Measurements from ENCODE around the gene LRAT. TPM values are rescaled to one million over a fixed set of nuclear protein-coding genes. Genes with fewer than 3 reads are reported as not detected.
"Not testable (repeated sequence)": the region's sequence is repeated elsewhere in the genome, so short reads cannot be mapped to it uniquely, and the experiment has no call there.

The LRAT gene
- total RNA-seq, 4 donors from 2014 or later = 0.42 to 1.1 (median 0.60) TPM; not detected in 1

DNA sequence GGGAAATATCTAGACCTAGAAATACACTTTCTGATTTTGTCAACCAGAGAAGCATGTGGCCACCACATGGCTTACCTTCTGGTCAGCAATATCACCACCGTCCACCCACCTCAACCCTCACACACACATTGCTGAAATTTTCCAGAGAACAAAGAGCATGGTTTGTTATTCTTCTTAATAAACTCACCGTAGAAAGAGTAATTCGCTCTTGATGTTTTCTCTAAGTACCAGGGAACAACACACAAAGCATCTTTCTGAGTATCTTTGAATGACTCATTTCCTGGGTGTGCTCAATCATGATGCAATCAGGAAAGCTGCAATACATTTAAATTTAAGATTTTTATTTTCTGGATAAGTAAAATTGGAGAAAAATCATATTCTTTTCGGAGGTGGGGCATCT is 24.7 kb upstream of the LRAT start:
- Histone ChIP-seq H3K27me3 (no peaks in the 10 kb centered on the region), H3K9me3 (no peaks in the 10 kb centered on the region), H3K27ac (no peak overlapping the region), H3K4me3 (no peak overlapping the region), H3K36me3 (no peaks in the 10 kb centered on the region), H3K4me1 (no peaks in the 10 kb centered on the region)
- 44 to 49% methylated on average over 4 of the region's 4 CpGs for WGBS, 2 donors
- no peak for TF ChIP-seq POLR2A (IDR thresholded peaks at IDR 0.05)
- TF ChIP-seq, protein P1, sequence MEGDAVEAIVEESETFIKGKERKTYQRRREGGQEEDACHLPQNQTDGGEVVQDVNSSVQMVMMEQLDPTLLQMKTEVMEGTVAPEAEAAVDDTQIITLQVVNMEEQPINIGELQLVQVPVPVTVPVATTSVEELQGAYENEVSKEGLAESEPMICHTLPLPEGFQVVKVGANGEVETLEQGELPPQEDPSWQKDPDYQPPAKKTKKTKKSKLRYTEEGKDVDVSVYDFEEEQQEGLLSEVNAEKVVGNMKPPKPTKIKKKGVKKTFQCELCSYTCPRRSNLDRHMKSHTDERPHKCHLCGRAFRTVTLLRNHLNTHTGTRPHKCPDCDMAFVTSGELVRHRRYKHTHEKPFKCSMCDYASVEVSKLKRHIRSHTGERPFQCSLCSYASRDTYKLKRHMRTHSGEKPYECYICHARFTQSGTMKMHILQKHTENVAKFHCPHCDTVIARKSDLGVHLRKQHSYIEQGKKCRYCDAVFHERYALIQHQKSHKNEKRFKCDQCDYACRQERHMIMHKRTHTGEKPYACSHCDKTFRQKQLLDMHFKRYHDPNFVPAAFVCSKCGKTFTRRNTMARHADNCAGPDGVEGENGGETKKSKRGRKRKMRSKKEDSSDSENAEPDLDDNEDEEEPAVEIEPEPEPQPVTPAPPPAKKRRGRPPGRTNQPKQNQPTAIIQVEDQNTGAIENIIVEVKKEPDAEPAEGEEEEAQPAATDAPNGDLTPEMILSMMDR (IDR thresholded peaks at IDR 0.05) = no peak
- TF ChIP-seq EP300 (IDR thresholded peaks at IDR 0.05) = no peak
- no peak for DNase-seq (ENCODE audit: low spot score in 2 of 2)

GRCh38 chr4:154720123-154720522 is 23.7 kb upstream of the LRAT start:
- Histone ChIP-seq H3K4me1 (no peaks in the 10 kb centered on the region), H3K9me3 (no peaks in the 10 kb centered on the region), H3K27me3 (no peaks in the 10 kb centered on the region), H3K27ac (no peak overlapping the region), H3K36me3 (no peaks in the 10 kb centered on the region), H3K4me3 (no peak overlapping the region)
- TF ChIP-seq EP300 (IDR thresholded peaks at IDR 0.05) = no peak
- TF ChIP-seq, protein P1 (IDR thresholded peaks at IDR 0.05) = no peak
- no peak for TF ChIP-seq POLR2A (IDR thresholded peaks at IDR 0.05)
- WGBS, 2 donors = 61 to 64% methylated on average over 2 of the region's 2 CpGs
- no peak for DNase-seq (ENCODE audit: low spot score in 2 of 2)

- no peaks in the 10 kb centered on the region for H3K27me3 ChIP-seq
- no peak overlapping the region for H3K27ac ChIP-seq
- H3K36me3 ChIP-seq = no peaks in the 10 kb centered on the region
- no peak overlapping the region for H3K4me3 ChIP-seq
- TF ChIP-seq, protein P1 (IDR thresholded peaks at IDR 0.05) = no peak
- TF ChIP-seq EP300 (IDR thresholded peaks at IDR 0.05) (no peak), POLR2A (IDR thresholded peaks at IDR 0.05) (no peak)
- WGBS, 2 donors = 76 to 78% methylated on average over 3 of the region's 3 CpGs
- DNase-seq (ENCODE audit: low spot score in 2 of 2) = no peak
- H3K9me3 ChIP-seq = no peaks in the 10 kb centered on the region
- H3K4me1 ChIP-seq = no peaks in the 10 kb centered on the region
Measured at GRCh38 chr4:154720618-154721267, 23.1 kb upstream of the LRAT start.

DNA sequence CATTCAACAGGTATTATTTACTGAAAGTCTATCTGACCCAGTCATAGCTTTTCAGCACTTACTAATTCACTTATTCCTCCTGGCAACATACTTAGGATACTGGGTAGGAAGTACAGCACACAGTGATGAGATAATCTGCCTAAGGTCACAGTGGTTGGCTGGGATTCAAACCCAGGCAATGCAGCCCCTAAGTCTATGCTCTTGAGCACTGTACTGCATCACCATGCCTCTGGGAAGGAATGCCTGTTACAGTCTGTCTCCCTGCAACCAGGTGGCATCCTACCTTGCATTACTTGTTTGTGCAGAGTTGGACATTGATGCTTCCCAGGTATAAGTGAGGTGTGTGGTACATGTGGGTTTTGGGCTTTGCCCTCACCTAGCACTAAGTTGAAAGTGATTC is 21.5 kb upstream of the LRAT start:
- TF ChIP-seq EP300 (IDR thresholded peaks at IDR 0.05) = no peak
- TF ChIP-seq POLR2A (IDR thresholded peaks at IDR 0.05) = no peak
- TF ChIP-seq, protein P1 (IDR thresholded peaks at IDR 0.05) = no peak
- Histone ChIP-seq H3K36me3 (no peaks in the 10 kb centered on the region), H3K4me1 (no peaks in the 10 kb centered on the region), H3K4me3 (no peak overlapping the region), H3K9me3 (no peaks in the 10 kb centered on the region), H3K27ac (no peak overlapping the region), H3K27me3 (no peaks in the 10 kb centered on the region)
- no peak for DNase-seq (ENCODE audit: low spot score in 2 of 2)

DNA sequence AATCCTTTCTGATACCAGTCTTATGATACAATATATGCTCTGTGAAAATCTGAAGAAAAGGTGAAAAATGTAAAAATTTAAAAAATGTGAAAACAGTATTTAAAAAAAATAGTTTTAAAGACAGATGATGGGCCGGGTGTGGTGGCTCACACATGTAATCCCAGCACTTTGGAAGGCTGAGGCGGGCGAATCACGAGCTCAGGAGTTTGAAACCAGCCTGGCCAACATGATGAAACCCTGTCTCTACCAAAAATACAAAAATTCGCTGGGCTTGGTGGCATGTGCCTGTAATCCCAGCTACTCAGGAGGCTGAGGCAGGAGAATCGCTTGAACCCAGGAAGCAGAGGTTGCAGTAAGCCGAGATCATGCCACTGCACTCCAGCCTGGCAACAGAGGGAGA is 20.2 kb upstream of the LRAT start:
- H3K36me3 ChIP-seq; H3K9me3 ChIP-seq; H3K27me3 ChIP-seq; H3K4me3 ChIP-seq; H3K4me1 ChIP-seq; DNase-seq (ENCODE audit: low spot score in 2 of 2); H3K27ac ChIP-seq: not testable (repeated sequence)
- WGBS, 2 donors = 83 to 86% methylated on average over 7 of the region's 7 CpGs

DNA sequence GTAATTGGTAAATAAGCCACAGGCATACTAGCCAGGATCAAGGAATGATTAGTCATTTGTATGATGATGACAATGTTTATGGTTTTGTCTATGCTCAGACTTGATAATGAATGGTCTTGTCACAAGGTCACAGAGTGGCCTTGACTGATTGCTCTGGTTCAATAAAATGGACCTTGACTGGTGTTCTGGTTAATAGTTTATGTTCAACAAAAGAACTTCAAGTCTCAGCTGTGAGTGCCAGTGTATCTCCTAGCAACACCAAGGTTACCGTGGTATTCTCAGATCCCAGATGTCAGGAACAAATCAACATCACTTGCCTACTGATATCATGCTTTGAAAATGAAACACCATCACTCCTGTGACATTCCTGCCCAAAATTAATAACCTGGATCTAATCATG is 16.3 kb upstream of the LRAT start:
- H3K4me3 ChIP-seq = no peak overlapping the region
- H3K27ac ChIP-seq = no peak overlapping the region
- no peaks in the 10 kb centered on the region for H3K9me3 ChIP-seq
- no peak for DNase-seq (ENCODE audit: low spot score in 2 of 2)
- TF ChIP-seq, protein P1 (IDR thresholded peaks at IDR 0.05) = no peak
- TF ChIP-seq EP300 (IDR thresholded peaks at IDR 0.05) (no peak), POLR2A (IDR thresholded peaks at IDR 0.05) (no peak)
- no peaks in the 10 kb centered on the region for H3K36me3 ChIP-seq
- no peaks in the 10 kb centered on the region for H3K4me1 ChIP-seq
- 25 to 35% methylated on average over 1 of the region's 1 CpG for WGBS, 2 donors
- no peaks in the 10 kb centered on the region for H3K27me3 ChIP-seq

All from tibial nerve (tissue), 4 donors.